ENCODE measurements around the gene EIF3A. TPM values are rescaled to one million over a fixed set of nuclear protein-coding genes. Genes with fewer than 3 reads are reported as not detected.
A peak's percentile ranks its signal among the peaks of the same experiment; 100 is the strongest.

EIF3A gene
- total RNA-seq, 6 experiments from 2014 or later, result 41.6 to 69.5 (median 57.4) TPM

GRCh38 chr10:119023553-119023868 is 57.1 kb downstream of the EIF3A start:
- no peak overlapping the region for H3K4me3 ChIP-seq
- no peak for TF ChIP-seq POLR2A (IDR thresholded peaks at IDR 0.05)
- TF ChIP-seq CTCF (IDR thresholded peaks at IDR 0.05), result no peak
- ATAC-seq (no peak), DNase-seq (no peak)
- WGBS (ENCODE audit: insufficient coverage, low coverage, low lambda C conversion rate, missing lambda C conversion rate), result 62% methylated on average over 4 of the region's 8 CpGs
- no peaks in the 10 kb centered on the region for H3K9me3 ChIP-seq
- no peaks in the 10 kb centered on the region for H3K27me3 ChIP-seq
- H3K27ac ChIP-seq, result no peak overlapping the region
- intact Hi-C loops (cut with DNase I), result no loop called here
- no peaks in the 10 kb centered on the region for H3K36me3 ChIP-seq
- no peaks in the 10 kb centered on the region for H3K4me1 ChIP-seq

GRCh38 chr10:119022846-119023552 is 57.6 kb downstream of the EIF3A start:
- Histone ChIP-seq H3K4me1 (no peaks in the 10 kb centered on the region), H3K27me3 (no peaks in the 10 kb centered on the region), H3K27ac (no peak overlapping the region), H3K9me3 (no peaks in the 10 kb centered on the region), H3K36me3 (no peaks in the 10 kb centered on the region), H3K4me3 (no peak overlapping the region)
- no peak for ATAC-seq
- intact Hi-C loops (cut with DNase I), result no loop called here
- DNase-seq, result no peak
- TF ChIP-seq POLR2A (IDR thresholded peaks at IDR 0.05) (no peak), CTCF (IDR thresholded peaks at IDR 0.05) (no peak)
- WGBS (ENCODE audit: insufficient coverage, low coverage, low lambda C conversion rate, missing lambda C conversion rate), result 67% methylated on average over 8 of the region's 8 CpGs

- no peaks in the 10 kb centered on the region for H3K36me3 ChIP-seq
- no CpG with 5 or more reads among the region's 2 CpGs for WGBS (ENCODE audit: insufficient coverage, low coverage, low lambda C conversion rate, missing lambda C conversion rate)
- intact Hi-C loops (cut with DNase I), result no loop called here
- no peaks in the 10 kb centered on the region for H3K9me3 ChIP-seq
- H3K27ac ChIP-seq, result no peak overlapping the region
- DNase-seq (no peak), ATAC-seq (peak in 1 of 4 donors; percentile 80)
- no peak overlapping the region for H3K4me3 ChIP-seq
- TF ChIP-seq POLR2A (IDR thresholded peaks at IDR 0.05), result no peak
- TF ChIP-seq CTCF (IDR thresholded peaks at IDR 0.05), result no peak
- H3K4me1 ChIP-seq, result no peaks in the 10 kb centered on the region
- no peaks in the 10 kb centered on the region for H3K27me3 ChIP-seq
Observed at GRCh38 chr10:119020627-119020946, 60.0 kb downstream of the EIF3A start.

GRCh38 chr10:119007211-119007574 is 73.4 kb downstream of the EIF3A start:
- no peaks in the 10 kb centered on the region for H3K4me1 ChIP-seq
- DNase-seq (no peak), ATAC-seq (no peak)
- no peaks in the 10 kb centered on the region for H3K9me3 ChIP-seq
- intact Hi-C loops (cut with DNase I), result no loop called here
- no peak overlapping the region for H3K4me3 ChIP-seq
- no peaks in the 10 kb centered on the region for H3K27me3 ChIP-seq
- H3K27ac ChIP-seq, result no peak overlapping the region
- 50% methylated on average over 4 of the region's 4 CpGs for WGBS (ENCODE audit: insufficient coverage, low coverage, low lambda C conversion rate, missing lambda C conversion rate)
- no peaks in the 10 kb centered on the region for H3K36me3 ChIP-seq
- TF ChIP-seq POLR2A (IDR thresholded peaks at IDR 0.05), result no peak
- TF ChIP-seq CTCF (IDR thresholded peaks at IDR 0.05), result no peak
